Measurements from ENCODE around the gene SHISAL1. TPM values are rescaled to one million over a fixed set of nuclear protein-coding genes. Genes with fewer than 3 reads are reported as not detected.
"Not testable (repeated sequence)": the region's sequence is repeated elsewhere in the genome, so short reads cannot be mapped to it uniquely, and the experiment has no call there.

SHISAL1 gene
- total and polyA plus RNA-seq, 2 donors, result 5.1 to 21.1 TPM

DNA sequence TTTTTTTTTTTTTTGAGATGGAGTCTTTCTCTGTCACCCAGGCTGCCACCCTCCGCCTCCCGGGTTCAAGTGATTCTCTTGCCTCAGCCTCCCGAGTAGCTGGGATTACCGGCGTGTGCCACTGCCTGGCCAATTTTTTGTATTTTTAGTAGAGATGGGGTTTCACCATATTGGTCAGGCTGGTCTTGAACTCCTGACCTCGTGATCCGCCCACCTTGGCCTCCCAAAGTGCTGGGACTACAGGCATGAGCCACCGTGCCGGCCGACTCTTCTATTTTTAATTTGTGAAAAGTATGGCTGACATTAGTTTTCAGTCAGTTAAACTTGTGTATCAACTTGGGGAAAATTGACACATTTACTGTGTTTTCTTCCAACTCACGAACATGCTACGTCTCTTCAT, 78.4 kb downstream of the SHISAL1 start:
- WGBS, result 94% methylated on average over 12 of the region's 12 CpGs
- not testable (repeated sequence) for DNase-seq (ENCODE audit: extremely low spot score); H3K4me3 ChIP-seq (ENCODE audit: low read depth, low read length)

DNA sequence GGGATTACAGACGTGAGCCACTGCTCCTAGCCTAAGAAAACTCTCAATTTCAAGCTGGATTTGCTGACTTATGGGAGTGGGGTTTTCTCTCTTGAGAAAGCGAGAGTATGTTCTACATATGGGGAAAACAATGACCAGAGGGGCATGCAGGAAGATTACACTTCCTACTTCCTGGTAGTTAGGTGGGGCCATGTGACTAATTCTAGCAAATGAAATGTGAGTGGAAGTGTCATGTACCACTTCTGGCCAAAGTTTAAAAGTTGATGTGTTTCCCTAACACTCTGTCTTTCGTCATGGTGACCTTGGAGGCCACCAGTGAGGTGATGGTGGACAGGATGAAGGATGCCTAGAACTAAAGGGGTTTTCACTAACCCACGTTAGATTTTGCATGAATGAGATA, 81.5 kb downstream of the SHISAL1 start:
- WGBS, result 85% methylated on average over 4 of the region's 4 CpGs
- DNase-seq (ENCODE audit: extremely low spot score), result no peak
- Histone ChIP-seq H3K36me3 (ENCODE audit: insufficient read depth) (no peaks in the 10 kb centered on the region), H3K4me1 (ENCODE audit: insufficient read depth) (no peaks in the 10 kb centered on the region), H3K27ac (ENCODE audit: low read depth) (no peak overlapping the region), H3K4me3 (ENCODE audit: low read depth, low read length) (no peak overlapping the region)

More for the DNA sequence above, 78.4 kb downstream of the SHISAL1 start:
- not testable (repeated sequence) for H3K27ac ChIP-seq (ENCODE audit: low read depth); H3K4me1 ChIP-seq (ENCODE audit: insufficient read depth); H3K36me3 ChIP-seq (ENCODE audit: insufficient read depth)

DNA sequence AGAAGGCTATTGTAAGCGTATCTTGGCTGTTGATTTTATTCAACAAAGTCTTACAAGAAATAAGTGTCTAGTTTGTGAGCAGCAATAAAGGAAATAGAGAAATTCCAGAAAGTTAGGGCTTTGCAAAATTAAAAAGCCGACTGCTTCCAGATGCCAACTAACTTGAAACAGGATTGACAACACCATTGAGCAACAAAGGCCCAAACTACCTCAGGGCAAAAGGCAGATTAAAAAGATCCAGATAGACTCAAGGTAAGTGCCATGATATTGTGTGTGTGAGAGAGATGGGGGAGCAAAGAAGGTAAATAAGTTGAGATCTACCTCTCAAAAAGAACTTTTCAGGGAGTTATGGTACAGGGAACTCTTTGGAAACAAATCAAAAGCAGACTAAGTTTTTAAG, 82.9 kb downstream of the SHISAL1 start:
- 93% methylated on average over 2 of the region's 2 CpGs for WGBS
- Histone ChIP-seq H3K36me3 (ENCODE audit: insufficient read depth) (no peaks in the 10 kb centered on the region), H3K4me3 (ENCODE audit: low read depth, low read length) (no peak overlapping the region), H3K4me1 (ENCODE audit: insufficient read depth) (no peaks in the 10 kb centered on the region), H3K27ac (ENCODE audit: low read depth) (no peak overlapping the region)
- DNase-seq (ENCODE audit: extremely low spot score), result no peak

DNA sequence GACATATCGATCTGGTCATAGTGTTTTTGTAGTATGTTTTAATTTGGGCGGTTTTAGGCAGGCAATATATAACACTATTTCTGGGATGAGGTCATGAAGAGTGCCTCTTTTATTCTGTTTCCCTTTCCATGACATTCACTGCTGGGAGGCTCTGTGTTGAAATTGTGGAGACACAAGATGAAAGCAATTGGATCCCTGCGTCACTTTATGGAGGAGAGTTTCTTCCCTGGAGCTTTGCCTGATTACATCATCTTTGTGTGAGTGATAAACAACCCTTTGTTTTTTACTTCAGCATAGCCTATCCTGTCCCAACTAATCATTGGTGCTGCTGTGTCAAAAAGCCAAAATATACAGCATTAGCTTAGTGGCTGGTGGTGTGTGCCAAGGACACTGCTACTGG, 83.4 kb downstream of the SHISAL1 start:
- WGBS, result 76% methylated on average over 3 of the region's 3 CpGs
- no peak for DNase-seq (ENCODE audit: extremely low spot score)
- H3K27ac ChIP-seq (ENCODE audit: low read depth), result no peak overlapping the region
- no peaks in the 10 kb centered on the region for H3K36me3 ChIP-seq (ENCODE audit: insufficient read depth)
- no peaks in the 10 kb centered on the region for H3K4me1 ChIP-seq (ENCODE audit: insufficient read depth)
- no peak overlapping the region for H3K4me3 ChIP-seq (ENCODE audit: low read depth, low read length)

DNA sequence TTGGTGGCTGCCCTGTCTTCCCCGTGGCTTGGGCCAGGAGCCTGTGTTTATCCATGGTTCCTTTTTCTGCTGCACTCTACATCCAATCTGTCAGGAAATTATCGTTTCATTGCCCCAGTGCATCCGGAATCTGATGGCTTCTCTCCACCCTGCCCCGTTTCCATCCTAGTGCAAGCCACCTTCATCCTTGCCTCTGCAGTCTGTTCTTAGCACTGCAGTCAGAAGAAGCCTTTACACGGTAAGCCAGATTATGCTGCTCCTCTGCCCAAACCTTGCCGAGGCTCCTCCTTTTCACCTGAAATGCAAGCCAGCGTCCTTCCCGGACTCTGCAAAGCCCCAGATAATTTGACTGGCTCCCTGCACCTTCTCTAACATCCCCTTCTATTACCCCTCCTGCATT, 86.9 kb downstream of the SHISAL1 start:
- no peak for DNase-seq (ENCODE audit: extremely low spot score)
- Histone ChIP-seq H3K4me1 (ENCODE audit: insufficient read depth) (no peaks in the 10 kb centered on the region), H3K27ac (ENCODE audit: low read depth) (no peak overlapping the region), H3K4me3 (ENCODE audit: low read depth, low read length) (no peak overlapping the region), H3K36me3 (ENCODE audit: insufficient read depth) (no peaks in the 10 kb centered on the region)
- 56% methylated on average over 8 of the region's 8 CpGs for WGBS

- H3K36me3 ChIP-seq (ENCODE audit: insufficient read depth), result no peaks in the 10 kb centered on the region
- no peaks in the 10 kb centered on the region for H3K4me1 ChIP-seq (ENCODE audit: insufficient read depth)
- H3K4me3 ChIP-seq (ENCODE audit: low read depth, low read length), result no peak overlapping the region
- DNase-seq (ENCODE audit: extremely low spot score), result no peak
- no peak overlapping the region for H3K27ac ChIP-seq (ENCODE audit: low read depth)
- 59% methylated on average over 10 of the region's 11 CpGs for WGBS
Measured at GRCh38 chr22:44225091-44225689, 87.6 kb downstream of the SHISAL1 start.

DNA sequence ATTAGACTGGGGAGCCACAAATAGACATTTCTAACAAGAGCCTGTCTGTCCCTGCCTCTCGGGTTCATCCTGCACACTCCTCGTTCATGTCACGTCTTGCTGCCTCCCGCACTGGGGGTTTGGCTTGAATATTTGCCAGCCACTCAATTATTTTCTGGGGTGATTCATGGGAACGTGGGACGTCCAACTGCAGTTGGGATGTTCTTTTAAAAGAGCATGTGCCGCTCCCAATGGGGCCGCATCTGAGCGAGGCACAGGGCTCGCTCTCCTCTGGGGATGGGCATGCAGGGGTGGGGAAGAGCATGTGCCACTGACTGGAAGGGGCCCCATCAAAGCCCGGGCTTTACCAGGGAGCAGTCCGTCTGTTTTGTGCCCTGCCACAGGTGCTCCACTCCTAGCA, 88.6 kb downstream of the SHISAL1 start:
- 46% methylated on average over 12 of the region's 12 CpGs for WGBS
- no peak overlapping the region for H3K4me3 ChIP-seq (ENCODE audit: low read depth, low read length)
- H3K27ac ChIP-seq (ENCODE audit: low read depth), result no peak overlapping the region
- no peaks in the 10 kb centered on the region for H3K4me1 ChIP-seq (ENCODE audit: insufficient read depth)
- no peaks in the 10 kb centered on the region for H3K36me3 ChIP-seq (ENCODE audit: insufficient read depth)
- no peak for DNase-seq (ENCODE audit: extremely low spot score)

- Histone ChIP-seq H3K4me3 (ENCODE audit: low read depth, low read length) (no peak overlapping the region), H3K36me3 (ENCODE audit: insufficient read depth) (no peaks in the 10 kb centered on the region), H3K27ac (ENCODE audit: low read depth) (no peak overlapping the region), H3K4me1 (ENCODE audit: insufficient read depth) (no peaks in the 10 kb centered on the region)
- DNase-seq (ENCODE audit: extremely low spot score), result no peak
- WGBS, result 94% methylated on average over 11 of the region's 11 CpGs
Measured at GRCh38 chr22:44221710-44222475, 90.9 kb downstream of the SHISAL1 start.

DNA sequence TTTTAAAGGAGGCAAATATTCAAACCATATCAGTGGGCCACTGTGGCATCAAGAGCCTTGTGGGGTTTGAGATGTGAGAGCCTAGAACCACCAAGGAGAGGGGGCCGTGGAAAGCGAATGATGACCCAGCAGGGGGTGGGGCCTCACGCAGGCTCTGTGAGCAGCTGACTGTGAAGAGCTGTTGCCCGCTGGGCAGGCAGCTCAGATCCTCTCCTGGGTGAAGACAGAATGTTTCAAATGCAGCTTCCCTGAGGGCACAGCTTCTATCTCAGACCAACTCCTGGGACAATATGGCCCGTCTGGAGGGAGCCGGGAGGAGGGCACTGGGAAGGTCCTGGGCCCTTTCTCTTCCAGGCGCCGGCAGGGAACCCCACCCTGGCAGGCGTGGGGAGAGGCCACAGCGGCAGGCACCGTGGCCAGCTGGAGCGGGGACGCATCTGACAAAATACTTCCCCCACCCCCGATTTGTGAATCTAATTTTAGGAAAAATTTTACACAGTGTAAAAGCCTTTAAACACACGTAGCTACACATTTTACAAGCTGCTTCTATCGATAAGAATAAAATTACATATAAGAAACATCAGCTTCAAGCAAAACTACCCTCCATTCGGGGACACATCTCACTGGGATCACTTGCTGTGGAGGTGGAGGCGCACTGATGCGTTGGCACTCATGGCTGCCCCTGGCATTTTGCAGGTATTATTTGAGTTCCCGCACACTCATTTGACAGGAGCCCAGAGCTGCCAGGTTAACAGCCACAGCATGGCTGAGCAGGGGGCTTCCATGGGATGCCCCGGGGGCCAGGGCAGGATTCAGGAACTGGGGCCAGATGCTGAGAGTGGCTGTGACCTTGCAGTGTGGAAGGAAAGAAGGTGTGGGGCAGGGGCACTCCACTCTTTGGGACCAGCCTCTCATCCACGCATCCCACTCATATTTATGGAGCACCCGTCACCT, 91.7 kb downstream of the SHISAL1 start:
- Histone ChIP-seq H3K27ac (ENCODE audit: low read depth) (no peak overlapping the region), H3K4me3 (ENCODE audit: low read depth, low read length) (no peak overlapping the region), H3K36me3 (ENCODE audit: insufficient read depth) (no peaks in the 10 kb centered on the region), H3K4me1 (ENCODE audit: insufficient read depth) (no peaks in the 10 kb centered on the region)
- no peak for DNase-seq (ENCODE audit: extremely low spot score)
- WGBS, result 79% methylated on average over 23 of the region's 23 CpGs

GRCh38 chr22:44219101-44219870, 93.5 kb downstream of the SHISAL1 start:
- no peaks in the 10 kb centered on the region for H3K36me3 ChIP-seq (ENCODE audit: insufficient read depth)
- no peak for DNase-seq (ENCODE audit: extremely low spot score)
- no peak overlapping the region for H3K27ac ChIP-seq (ENCODE audit: low read depth)
- no peak overlapping the region for H3K4me3 ChIP-seq (ENCODE audit: low read depth, low read length)
- WGBS, result 82% methylated on average over 21 of the region's 21 CpGs
- H3K4me1 ChIP-seq (ENCODE audit: insufficient read depth), result no peaks in the 10 kb centered on the region

- no peak overlapping the region for H3K27ac ChIP-seq (ENCODE audit: low read depth)
- no peaks in the 10 kb centered on the region for H3K36me3 ChIP-seq (ENCODE audit: insufficient read depth)
- WGBS, result 81% methylated on average over 6 of the region's 6 CpGs
- no peak overlapping the region for H3K4me3 ChIP-seq (ENCODE audit: low read depth, low read length)
- no peak for DNase-seq (ENCODE audit: extremely low spot score)
- no peaks in the 10 kb centered on the region for H3K4me1 ChIP-seq (ENCODE audit: insufficient read depth)
Measured at GRCh38 chr22:44218071-44218470, 94.7 kb downstream of the SHISAL1 start.

- DNase-seq (ENCODE audit: extremely low spot score), result no peak
- Histone ChIP-seq H3K36me3 (ENCODE audit: insufficient read depth) (no peaks in the 10 kb centered on the region), H3K4me3 (ENCODE audit: low read depth, low read length) (no peak overlapping the region), H3K4me1 (ENCODE audit: insufficient read depth) (no peaks in the 10 kb centered on the region), H3K27ac (ENCODE audit: low read depth) (no peak overlapping the region)
- 93% methylated on average over 7 of the region's 7 CpGs for WGBS
Measured at GRCh38 chr22:44217346-44217745, 95.4 kb downstream of the SHISAL1 start.

- Histone ChIP-seq H3K36me3 (ENCODE audit: insufficient read depth) (no peaks in the 10 kb centered on the region), H3K4me1 (ENCODE audit: insufficient read depth) (no peaks in the 10 kb centered on the region), H3K27ac (ENCODE audit: low read depth) (no peak overlapping the region), H3K4me3 (ENCODE audit: low read depth, low read length) (no peak overlapping the region)
- WGBS, result 82% methylated on average over 4 of the region's 4 CpGs
- no peak for DNase-seq (ENCODE audit: extremely low spot score)
Measured at GRCh38 chr22:44215287-44215686, 97.5 kb downstream of the SHISAL1 start.

Data from urinary bladder (tissue), 4 donors.